Hematopoietic multipotent progenitor cell treated with erythropoietin and hydrocortisone succinate and interleukin-3 and kit ligand, for 6 days (in vitro differentiated cells): Measurements from ENCODE around the gene IL1RAPL2.
"Not testable (repeated sequence)": the region's sequence is repeated elsewhere in the genome, so short reads cannot be mapped to it uniquely, and the experiment has no call there.

Experiments used
- DNase-seq: peaks from one replicate; pipeline ENCODE4 v3.0.0-alpha.2; 2015

The IL1RAPL2 gene

GRCh38 chrX:104677517-104677916, 111.5 kb downstream of the IL1RAPL2 start:
- DNase-seq = not testable (repeated sequence)

- DNase-seq = no peak
Observed at GRCh38 chrX:104679175-104679574, 113.2 kb downstream of the IL1RAPL2 start.

- no peak for DNase-seq
Observed at GRCh38 chrX:104681214-104681613, 115.2 kb downstream of the IL1RAPL2 start.

- DNase-seq = no peak
Observed at GRCh38 chrX:104684077-104684476, 118.1 kb downstream of the IL1RAPL2 start.

GRCh38 chrX:104695593-104695992, 129.6 kb downstream of the IL1RAPL2 start:
- no peak for DNase-seq

GRCh38 chrX:104696667-104697066, 130.7 kb downstream of the IL1RAPL2 start:
- DNase-seq = no peak

- no peak for DNase-seq
Observed at GRCh38 chrX:104697294-104697693, 131.3 kb downstream of the IL1RAPL2 start.

GRCh38 chrX:104707042-104707441, 141.0 kb downstream of the IL1RAPL2 start:
- no peak for DNase-seq

- DNase-seq = no peak
Observed at GRCh38 chrX:104707572-104707971, 141.6 kb downstream of the IL1RAPL2 start.

GRCh38 chrX:104712515-104712914, 146.5 kb downstream of the IL1RAPL2 start:
- DNase-seq = no peak

GRCh38 chrX:104721854-104722253, 155.9 kb downstream of the IL1RAPL2 start:
- DNase-seq = no peak

- DNase-seq = no peak
Observed at GRCh38 chrX:104728456-104728855, 162.5 kb downstream of the IL1RAPL2 start.

GRCh38 chrX:104742355-104742754, 176.4 kb downstream of the IL1RAPL2 start:
- DNase-seq = no peak

GRCh38 chrX:104745152-104745551, 179.2 kb downstream of the IL1RAPL2 start:
- DNase-seq = no peak

- DNase-seq = no peak
Observed at GRCh38 chrX:104749951-104750610, 184.1 kb downstream of the IL1RAPL2 start.

GRCh38 chrX:104762641-104763040, 196.6 kb downstream of the IL1RAPL2 start:
- no peak for DNase-seq

- DNase-seq = no peak
Observed at GRCh38 chrX:104789784-104790183, 223.8 kb downstream of the IL1RAPL2 start.

GRCh38 chrX:104795804-104796203, 229.8 kb downstream of the IL1RAPL2 start:
- no peak for DNase-seq

GRCh38 chrX:104803219-104803618, 237.2 kb downstream of the IL1RAPL2 start:
- DNase-seq = no peak

- no peak for DNase-seq
Observed at GRCh38 chrX:104806346-104806745, 240.3 kb downstream of the IL1RAPL2 start.

- DNase-seq = no peak
Observed at GRCh38 chrX:104833401-104833800, 267.4 kb downstream of the IL1RAPL2 start.

GRCh38 chrX:104842646-104843045, 276.6 kb downstream of the IL1RAPL2 start:
- no peak for DNase-seq

- DNase-seq = no peak
Observed at GRCh38 chrX:104852241-104852640, 286.2 kb downstream of the IL1RAPL2 start.

- DNase-seq = no peak
Observed at GRCh38 chrX:104854188-104854587, 288.2 kb downstream of the IL1RAPL2 start.

GRCh38 chrX:104854790-104855340, 288.9 kb downstream of the IL1RAPL2 start:
- DNase-seq = no peak
